Left ventricle myocardium superior (tissue), 1 donor: ENCODE data around the gene CNOT6L. TPM values are rescaled to one million over a fixed set of nuclear protein-coding genes. Genes with fewer than 3 reads are reported as not detected.

ENCODE experiments used
- ATAC-seq: fragments of 200-7000 bp; cut with Tn5 transposase; one replicate; pipeline ENCODE4 v1.9.1; 2020; ENCODE audit warnings: mild to moderate bottlenecking, moderate library complexity
- DNase-seq: peaks from one replicate; pipeline ENCODE4 v3.0.0-alpha.2; 2020
- intact Hi-C: fragments of 100-400 bp; cut with micrococcal nuclease; formaldehyde crosslinking; loops from one replicate; pipeline ENCODE4 v1.11.0; 2022
- total RNA-seq: library from RNA; stranded (reverse); fragmentation: NEBNext Ultra II Directional; extraction: Animal tissue kit (Norgen Biotek cat#: 25700); gene quantifications from one replicate; pipeline ENCODE4 v1.2.1, GENCODE V29; 2021
- donor health status: DM: no; HTN: yes; CAD: no; lungs with severe emphysema.

Gene CNOT6L
- total RNA-seq, 1 donor from 2014 or later: 24.0 TPM

GRCh38 chr4:77826275-77826674 lies 7.1 kb upstream of the CNOT6L start:
- DNase-seq (no peak), ATAC-seq (no peak)
- intact Hi-C loops: no loop called here

- no peak for DNase-seq
- intact Hi-C loops: no loop called here
- ATAC-seq: no peak
Observed at GRCh38 chr4:77821775-77822174, 2.6 kb upstream of the CNOT6L start.

- intact Hi-C loops: no loop called here
- DNase-seq (no peak), ATAC-seq (no peak)
Observed at GRCh38 chr4:77820649-77821561, 1.7 kb upstream of the CNOT6L start.

GRCh38 chr4:77819843-77820648 lies 878 bp upstream of the CNOT6L start:
- DNase-seq: peak; percentile 95
- intact Hi-C loops: no loop called here
- peak; percentile 94 for ATAC-seq

- no peak for DNase-seq
- intact Hi-C loops: no loop called here
- ATAC-seq: peak; percentile 27
Observed at GRCh38 chr4:77819404-77819842, 255 bp upstream of the CNOT6L start.

- intact Hi-C loops: no loop called here
- peak; percentile 82 for DNase-seq
- ATAC-seq: peak; percentile 65
Observed at GRCh38 chr4:77818073-77818601, 1.0 kb downstream of the CNOT6L start.

GRCh38 chr4:77817304-77818072 lies 1.7 kb downstream of the CNOT6L start:
- no peak for DNase-seq
- intact Hi-C loops: no loop called here
- ATAC-seq: no peak

GRCh38 chr4:77816546-77816945 lies 2.6 kb downstream of the CNOT6L start:
- intact Hi-C loops: no loop called here
- ATAC-seq (no peak), DNase-seq (no peak)

- intact Hi-C loops: no loop called here
- no peak for ATAC-seq
- DNase-seq: no peak
Observed at GRCh38 chr4:77815636-77816035, 3.5 kb downstream of the CNOT6L start.

- no peak for DNase-seq
- intact Hi-C loops: no loop called here
- ATAC-seq: no peak
Observed at GRCh38 chr4:77805840-77806239, 13.3 kb downstream of the CNOT6L start.

GRCh38 chr4:77804471-77804870 lies 14.7 kb downstream of the CNOT6L start:
- DNase-seq: no peak
- no peak for ATAC-seq
- intact Hi-C loops: no loop called here

GRCh38 chr4:77802402-77802801 lies 16.8 kb downstream of the CNOT6L start:
- ATAC-seq: no peak
- intact Hi-C loops: no loop called here

GRCh38 chr4:77801260-77801608 lies 17.9 kb downstream of the CNOT6L start:
- intact Hi-C loops: no loop called here
- ATAC-seq (peak; percentile 25), DNase-seq (no peak)

More at GRCh38 chr4:77802402-77802801, 16.8 kb downstream of the CNOT6L start:
- no peak for DNase-seq

- ATAC-seq (peak; percentile 76), DNase-seq (no peak)
- intact Hi-C loops: no loop called here
Observed at GRCh38 chr4:77800483-77801259, 18.5 kb downstream of the CNOT6L start.

GRCh38 chr4:77800077-77800476 lies 19.1 kb downstream of the CNOT6L start:
- intact Hi-C loops: no loop called here
- ATAC-seq (no peak), DNase-seq (no peak)

- no peak for ATAC-seq
- DNase-seq: no peak
- intact Hi-C loops: no loop called here
Observed at GRCh38 chr4:77798385-77798784, 20.8 kb downstream of the CNOT6L start.

- intact Hi-C loops: no loop called here
- no peak for DNase-seq
- no peak for ATAC-seq
Observed at GRCh38 chr4:77797239-77797638, 21.9 kb downstream of the CNOT6L start.

- intact Hi-C loops: no loop called here
- DNase-seq: no peak
- no peak for ATAC-seq
Observed at GRCh38 chr4:77795326-77795725, 23.8 kb downstream of the CNOT6L start.

- DNase-seq: no peak
- intact Hi-C loops: no loop called here
- no peak for ATAC-seq
Observed at GRCh38 chr4:77790146-77790545, 29.0 kb downstream of the CNOT6L start.
